ENCODE data around the gene CASP8AP2. TPM values are rescaled to one million over a fixed set of nuclear protein-coding genes. Genes with fewer than 3 reads are reported as not detected.
"Not testable (repeated sequence)": the region's sequence is repeated elsewhere in the genome, so short reads cannot be mapped to it uniquely, and the experiment has no call there.

CASP8AP2 gene
- total RNA-seq, 1 experiment from 2014 or later = 11.5 TPM

DNA sequence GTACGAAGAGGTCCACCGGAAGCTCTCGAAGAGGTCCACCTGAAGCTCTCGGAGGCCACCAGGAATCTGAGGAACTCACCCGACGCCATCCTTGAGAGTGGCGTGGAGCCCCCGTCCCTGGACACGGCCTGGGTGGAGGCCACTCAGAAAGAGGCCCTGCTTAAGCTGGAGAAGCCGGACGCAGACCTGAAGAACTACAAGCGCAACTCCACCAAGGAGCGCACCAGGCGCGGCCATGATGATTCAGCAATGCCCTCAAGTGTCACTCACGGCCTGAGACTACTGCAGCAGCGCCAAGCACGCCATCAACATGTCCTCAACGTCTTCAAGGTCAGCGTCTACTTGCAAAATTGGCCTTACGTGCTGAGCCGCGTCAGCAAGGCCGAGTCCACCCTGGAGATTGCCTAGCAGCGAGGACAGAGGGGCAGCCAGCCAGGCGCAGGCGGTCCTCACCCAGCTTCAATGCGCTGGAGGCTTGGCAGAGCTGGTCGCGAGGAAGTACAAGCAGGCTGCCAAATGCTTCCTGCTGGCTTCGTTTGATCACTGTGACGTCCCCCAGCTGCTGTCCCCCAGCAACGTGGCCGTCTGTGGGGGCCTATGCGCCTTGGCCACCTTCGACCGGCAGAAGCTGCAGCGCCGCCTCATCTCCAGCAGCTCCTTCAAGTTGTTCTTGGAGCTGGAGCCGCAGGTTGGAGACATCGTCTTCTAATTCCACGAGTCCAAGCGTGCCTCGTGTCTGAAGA lies 56.9 kb downstream of the CASP8AP2 start:
- Mint-ChIP-seq H3K36me3 (ENCODE audit: insufficient read depth, unreplicated experiment) (no peaks in the 10 kb centered on the region), H3K27ac (ENCODE audit: low read depth, unreplicated experiment) (no peak overlapping the region), H3K4me3 (ENCODE audit: unreplicated experiment) (no peak overlapping the region), H3K4me1 (ENCODE audit: insufficient read depth, unreplicated experiment) (no peaks in the 10 kb centered on the region), H3K9me3 (ENCODE audit: unreplicated experiment) (no peaks in the 10 kb centered on the region), H3K27me3 (ENCODE audit: insufficient read depth, unreplicated experiment) (peaks cover 11% of the 10 kb centered on the region)
- CTCF ChIA-PET = interaction anchor here (0.6 to 0.7 kb wide), 2 partner anchors 31 to 378 kb away, joined by 3 to 4 read pairs; no protein-coding TSS in a partner anchor
- no peak for DNase-seq (ENCODE audit: unreplicated experiment)
- intact Hi-C loops (cut with micrococcal nuclease) = no loop called here
- POLR2A ChIA-PET = no interaction called here
- BruUV-seq (replicated peaks) = no TSS peak
- TF ChIP-seq, protein P1, sequence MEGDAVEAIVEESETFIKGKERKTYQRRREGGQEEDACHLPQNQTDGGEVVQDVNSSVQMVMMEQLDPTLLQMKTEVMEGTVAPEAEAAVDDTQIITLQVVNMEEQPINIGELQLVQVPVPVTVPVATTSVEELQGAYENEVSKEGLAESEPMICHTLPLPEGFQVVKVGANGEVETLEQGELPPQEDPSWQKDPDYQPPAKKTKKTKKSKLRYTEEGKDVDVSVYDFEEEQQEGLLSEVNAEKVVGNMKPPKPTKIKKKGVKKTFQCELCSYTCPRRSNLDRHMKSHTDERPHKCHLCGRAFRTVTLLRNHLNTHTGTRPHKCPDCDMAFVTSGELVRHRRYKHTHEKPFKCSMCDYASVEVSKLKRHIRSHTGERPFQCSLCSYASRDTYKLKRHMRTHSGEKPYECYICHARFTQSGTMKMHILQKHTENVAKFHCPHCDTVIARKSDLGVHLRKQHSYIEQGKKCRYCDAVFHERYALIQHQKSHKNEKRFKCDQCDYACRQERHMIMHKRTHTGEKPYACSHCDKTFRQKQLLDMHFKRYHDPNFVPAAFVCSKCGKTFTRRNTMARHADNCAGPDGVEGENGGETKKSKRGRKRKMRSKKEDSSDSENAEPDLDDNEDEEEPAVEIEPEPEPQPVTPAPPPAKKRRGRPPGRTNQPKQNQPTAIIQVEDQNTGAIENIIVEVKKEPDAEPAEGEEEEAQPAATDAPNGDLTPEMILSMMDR (IDR thresholded peaks at IDR 0.05; ENCODE audit: unreplicated experiment) = no peak

DNA sequence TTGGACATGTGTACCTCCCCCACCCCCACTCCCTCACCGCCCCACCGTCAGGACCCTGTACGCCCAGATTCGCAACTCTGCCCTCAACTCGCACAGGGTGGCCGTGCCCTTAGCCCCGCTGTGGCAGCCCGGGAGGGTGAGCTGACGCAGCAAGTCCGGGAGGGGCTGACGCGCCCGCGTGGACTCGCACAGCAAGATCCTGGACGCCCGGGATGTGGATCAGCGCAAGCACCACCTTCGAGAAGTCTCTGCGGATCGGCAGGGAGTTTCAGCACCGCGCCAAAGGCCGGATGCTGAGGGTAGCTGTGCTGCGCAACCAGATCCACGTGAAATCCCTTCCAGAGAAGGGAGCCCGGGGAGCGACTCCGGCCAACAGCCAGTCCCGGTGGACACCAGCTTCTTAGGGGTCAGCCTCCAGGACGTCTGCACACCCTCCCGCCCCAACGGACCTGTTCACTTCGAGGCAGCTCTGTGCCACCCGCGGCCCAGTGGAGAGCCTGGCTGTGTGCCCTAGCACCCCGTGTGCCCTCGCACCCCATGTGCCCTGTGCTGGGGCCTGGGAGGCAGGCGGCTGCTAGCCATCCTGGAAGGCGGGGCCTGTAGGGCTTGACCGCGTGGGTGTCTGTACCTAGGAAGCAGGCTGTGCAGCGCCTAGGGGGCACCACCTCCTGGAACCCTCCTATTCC lies 57.9 kb downstream of the CASP8AP2 start:
- BruUV-seq (replicated peaks) = no TSS peak
- Mint-ChIP-seq H3K27ac (ENCODE audit: low read depth, unreplicated experiment) (no peak overlapping the region), H3K36me3 (ENCODE audit: insufficient read depth, unreplicated experiment) (no peaks in the 10 kb centered on the region), H3K27me3 (ENCODE audit: insufficient read depth, unreplicated experiment) (peaks cover 11% of the 10 kb centered on the region), H3K4me3 (ENCODE audit: unreplicated experiment) (no peak overlapping the region), H3K4me1 (ENCODE audit: insufficient read depth, unreplicated experiment) (no peaks in the 10 kb centered on the region), H3K9me3 (ENCODE audit: unreplicated experiment) (no peaks in the 10 kb centered on the region)
- CTCF ChIA-PET = interaction anchor here (0.7 kb wide), 1 partner anchor 30 kb away, joined by 4 read pairs; no protein-coding TSS in a partner anchor
- TF ChIP-seq, protein P1 (IDR thresholded peaks at IDR 0.05; ENCODE audit: unreplicated experiment) = no peak
- POLR2A ChIA-PET = no interaction called here
- intact Hi-C loops (cut with micrococcal nuclease) = no loop called here
- no peak for DNase-seq (ENCODE audit: unreplicated experiment)

DNA sequence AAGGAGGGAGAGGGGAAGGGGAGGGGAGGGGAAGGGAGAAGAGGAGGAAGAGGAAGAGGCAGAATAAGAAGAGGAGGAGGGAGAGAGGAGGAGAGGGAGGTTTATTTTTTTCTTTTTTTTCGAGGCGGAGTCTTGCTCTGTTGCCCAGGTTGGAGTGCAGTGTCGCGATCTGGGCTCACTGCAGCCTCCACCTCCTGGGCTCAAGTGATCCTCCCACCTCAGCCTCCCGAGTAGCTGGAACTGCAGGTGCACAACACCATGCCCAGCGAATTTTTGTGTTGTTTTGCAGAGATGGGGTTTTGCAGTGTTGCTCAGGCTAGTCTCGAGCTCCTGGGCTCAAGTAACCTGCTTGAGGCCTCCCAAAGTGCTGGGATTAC lies 58.4 kb downstream of the CASP8AP2 start:
- intact Hi-C loops (cut with micrococcal nuclease) = no loop called here
- POLR2A ChIA-PET = no interaction called here
- no peak for DNase-seq (ENCODE audit: unreplicated experiment)
- no TSS peak for BruUV-seq (replicated peaks)
- CTCF ChIA-PET = interaction anchor here (0.6 kb wide), 1 partner anchor 356 kb away, joined by 3 read pairs; no protein-coding TSS in a partner anchor
- no peak overlapping the region for H3K4me3 Mint-ChIP-seq (ENCODE audit: unreplicated experiment)
- no peak overlapping the region for H3K27ac Mint-ChIP-seq (ENCODE audit: low read depth, unreplicated experiment)
- TF ChIP-seq, protein P1 (IDR thresholded peaks at IDR 0.05; ENCODE audit: unreplicated experiment) = no peak
- no peaks in the 10 kb centered on the region for H3K36me3 Mint-ChIP-seq (ENCODE audit: insufficient read depth, unreplicated experiment)
- H3K4me1 Mint-ChIP-seq (ENCODE audit: insufficient read depth, unreplicated experiment) = no peaks in the 10 kb centered on the region
- peaks cover 11% of the 10 kb centered on the region for H3K27me3 Mint-ChIP-seq (ENCODE audit: insufficient read depth, unreplicated experiment)
- no peaks in the 10 kb centered on the region for H3K9me3 Mint-ChIP-seq (ENCODE audit: unreplicated experiment)

DNA sequence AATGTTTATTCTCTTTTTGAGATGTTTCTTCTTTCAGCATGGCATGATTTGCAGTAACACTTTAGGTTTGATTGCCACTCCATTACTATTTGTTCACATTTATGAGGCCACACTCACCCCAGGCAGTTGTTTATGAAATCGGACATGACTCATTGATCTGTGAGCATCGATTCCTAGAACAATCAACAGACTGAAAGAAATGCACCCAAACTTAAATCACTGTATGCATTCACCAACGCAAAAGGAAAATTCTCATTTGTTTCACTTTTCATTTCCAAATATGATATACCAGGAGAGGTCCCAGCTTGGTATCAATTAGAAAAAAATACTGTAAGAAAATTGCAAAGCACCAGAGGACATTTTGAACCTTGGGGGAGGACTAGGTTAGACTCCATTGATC lies 59.2 kb downstream of the CASP8AP2 start:
- Mint-ChIP-seq H3K27ac (ENCODE audit: low read depth, unreplicated experiment) (no peak overlapping the region), H3K36me3 (ENCODE audit: insufficient read depth, unreplicated experiment) (no peaks in the 10 kb centered on the region), H3K4me1 (ENCODE audit: insufficient read depth, unreplicated experiment) (no peaks in the 10 kb centered on the region), H3K27me3 (ENCODE audit: insufficient read depth, unreplicated experiment) (peaks cover 11% of the 10 kb centered on the region), H3K4me3 (ENCODE audit: unreplicated experiment) (no peak overlapping the region), H3K9me3 (ENCODE audit: unreplicated experiment) (no peaks in the 10 kb centered on the region)
- peak; percentile 20 for DNase-seq (ENCODE audit: unreplicated experiment)
- BruUV-seq (replicated peaks) = no TSS peak
- ChIA-PET CTCF (no interaction called here), POLR2A (no interaction called here)
- intact Hi-C loops (cut with micrococcal nuclease) = no loop called here
- TF ChIP-seq, protein P1 (IDR thresholded peaks at IDR 0.05; ENCODE audit: unreplicated experiment) = no peak

DNA sequence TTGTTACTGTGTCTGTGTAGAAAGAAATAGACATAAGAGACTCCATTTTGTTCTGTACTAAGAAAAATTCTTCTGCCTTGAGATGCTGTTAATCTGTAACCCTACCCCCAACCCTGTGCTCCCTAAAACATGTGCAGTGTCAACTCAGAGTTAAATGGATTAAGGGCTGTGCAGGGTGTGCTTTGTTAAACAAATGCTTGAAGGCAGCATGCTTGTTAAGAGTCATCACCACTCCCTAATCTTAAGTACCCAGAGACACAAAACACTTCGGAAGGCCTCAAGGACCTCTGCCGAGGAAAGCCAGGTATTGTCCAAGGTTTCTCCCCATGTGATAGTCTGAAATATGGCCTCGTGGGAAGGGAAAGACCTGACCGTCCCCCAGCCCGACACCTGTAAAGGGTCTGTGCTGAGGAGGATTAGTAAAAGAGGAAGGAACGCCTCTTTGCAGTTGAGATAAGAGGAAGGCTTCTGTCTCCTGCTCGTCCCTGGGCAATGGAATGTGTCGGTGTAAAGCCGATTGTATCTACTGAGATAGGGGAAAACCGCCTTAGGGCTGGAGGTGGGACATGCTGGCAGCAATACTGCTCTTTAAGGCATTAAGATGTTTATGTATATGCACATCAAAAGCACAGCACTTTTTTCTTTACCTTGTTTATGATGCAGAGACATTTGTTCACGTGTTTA lies 61.3 kb downstream of the CASP8AP2 start:
- H3K9me3 Mint-ChIP-seq (ENCODE audit: unreplicated experiment); H3K4me3 Mint-ChIP-seq (ENCODE audit: unreplicated experiment); BruUV-seq (replicated peaks); DNase-seq (ENCODE audit: unreplicated experiment); H3K36me3 Mint-ChIP-seq (ENCODE audit: insufficient read depth, unreplicated experiment); H3K4me1 Mint-ChIP-seq (ENCODE audit: insufficient read depth, unreplicated experiment); intact Hi-C loops (cut with micrococcal nuclease); POLR2A ChIA-PET; H3K27ac Mint-ChIP-seq (ENCODE audit: low read depth, unreplicated experiment): not testable (repeated sequence)
- peaks cover 16% of the 10 kb centered on the region for H3K27me3 Mint-ChIP-seq (ENCODE audit: insufficient read depth, unreplicated experiment)
- CTCF ChIA-PET = interaction anchor here (0.6 kb wide), 1 partner anchor 29 kb away, joined by 3 read pairs; no protein-coding TSS in a partner anchor
